GM21528 (cell line): ENCODE data around the gene DPP7.
"Not testable (repeated sequence)": the region's sequence is repeated elsewhere in the genome, so short reads cannot be mapped to it uniquely, and the experiment has no call there.

Experiments
- ATAC-seq: cut with Tn5 transposase; IDR thresholded peaks from one replicate; pipeline ENCODE4 v1.9.1; 2021; ENCODE audit warnings: mild to moderate bottlenecking, moderate library complexity; ENCODE audit not compliant: unreplicated experiment, low FRiP score

DPP7 gene

DNA sequence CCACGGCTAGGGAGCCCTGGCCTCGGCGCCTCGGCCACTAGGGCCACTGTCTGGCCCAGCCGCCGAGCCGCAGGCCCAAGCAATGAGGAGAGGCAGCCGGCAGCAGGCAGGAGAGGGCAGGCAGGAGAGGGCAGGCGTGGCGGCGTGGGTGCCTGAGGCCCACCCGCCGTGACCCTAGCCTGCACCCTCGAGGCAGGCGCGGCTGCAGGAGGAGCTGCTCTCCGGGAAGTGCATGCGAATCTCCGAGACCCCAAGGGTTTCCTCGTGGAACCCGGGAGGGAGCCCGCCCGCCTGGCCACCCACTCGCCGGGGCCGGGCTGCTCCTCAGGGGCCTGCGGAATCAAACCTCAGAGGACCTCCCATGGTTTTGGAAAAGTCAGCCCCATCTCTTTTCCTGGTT is 33.7 kb upstream of the DPP7 start:
- no peak for ATAC-seq

DNA sequence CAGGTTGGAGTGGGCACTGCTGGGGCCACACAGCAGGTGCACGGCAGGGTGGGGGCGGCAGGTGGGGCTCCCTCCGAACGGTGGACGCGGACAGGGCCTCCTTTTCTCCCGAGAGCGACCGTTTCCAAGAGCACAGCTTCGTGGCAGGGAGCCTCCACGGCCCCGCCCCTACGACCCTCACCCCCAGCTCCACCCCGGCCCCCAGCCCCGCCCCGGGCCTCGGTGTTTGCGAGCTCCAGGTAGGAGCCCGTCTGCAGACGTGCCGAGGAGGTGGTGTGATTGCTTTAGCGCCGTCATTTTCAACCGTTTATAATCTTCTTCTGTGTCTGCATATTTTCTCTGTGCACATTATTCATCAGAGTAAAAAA is 33.2 kb upstream of the DPP7 start:
- ATAC-seq = no peak

DNA sequence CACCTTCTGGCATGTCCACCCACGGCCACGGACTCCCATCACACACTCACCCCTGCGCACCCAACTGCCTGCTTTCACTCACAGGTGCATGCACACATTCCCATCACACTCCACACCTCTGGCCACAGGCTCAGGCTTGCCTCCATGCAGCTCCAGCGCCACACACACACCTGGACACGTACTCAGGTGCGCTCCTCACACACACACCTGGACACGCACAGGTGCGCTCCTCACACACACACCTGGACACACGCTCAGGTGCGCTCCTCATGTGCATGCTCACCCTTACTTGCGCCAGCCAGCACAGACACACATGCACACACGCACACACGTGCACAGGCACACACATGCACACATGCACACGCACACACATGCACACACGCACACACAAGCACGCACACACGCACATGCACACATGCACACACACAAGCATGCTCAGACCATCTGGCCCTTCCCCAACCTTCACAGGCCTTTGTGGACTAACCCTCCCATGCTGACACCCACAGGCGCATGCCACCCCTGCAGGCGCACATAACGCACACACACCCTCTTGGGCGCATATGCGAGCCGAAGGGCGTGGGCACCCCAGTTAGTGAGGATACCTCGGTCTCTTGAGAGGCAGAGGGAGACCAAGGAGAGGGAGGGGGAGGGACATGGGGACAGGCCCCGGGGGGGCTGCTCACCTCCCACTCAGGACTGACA is 32.7 kb upstream of the DPP7 start:
- ATAC-seq = no peak

DNA sequence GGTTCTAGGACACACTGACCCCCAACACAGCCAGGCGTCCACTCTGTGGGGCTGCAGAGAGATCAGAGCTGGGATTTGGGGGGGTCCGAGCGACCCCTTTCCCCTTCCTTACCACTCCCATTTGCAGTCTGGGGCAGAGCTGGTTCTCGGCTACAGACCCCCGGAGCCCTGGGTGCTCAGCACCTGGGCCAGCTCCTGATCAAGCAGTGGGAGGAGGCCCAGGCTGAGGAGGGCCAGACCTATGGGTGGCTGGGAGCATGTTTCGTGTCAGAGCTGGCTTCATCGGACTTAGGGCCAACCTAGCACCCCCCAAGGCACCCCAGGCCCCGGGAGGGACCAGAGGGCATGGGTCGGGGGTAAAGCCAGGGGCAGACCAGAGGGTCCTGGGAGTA is 32.0 kb upstream of the DPP7 start:
- no peak for ATAC-seq

DNA sequence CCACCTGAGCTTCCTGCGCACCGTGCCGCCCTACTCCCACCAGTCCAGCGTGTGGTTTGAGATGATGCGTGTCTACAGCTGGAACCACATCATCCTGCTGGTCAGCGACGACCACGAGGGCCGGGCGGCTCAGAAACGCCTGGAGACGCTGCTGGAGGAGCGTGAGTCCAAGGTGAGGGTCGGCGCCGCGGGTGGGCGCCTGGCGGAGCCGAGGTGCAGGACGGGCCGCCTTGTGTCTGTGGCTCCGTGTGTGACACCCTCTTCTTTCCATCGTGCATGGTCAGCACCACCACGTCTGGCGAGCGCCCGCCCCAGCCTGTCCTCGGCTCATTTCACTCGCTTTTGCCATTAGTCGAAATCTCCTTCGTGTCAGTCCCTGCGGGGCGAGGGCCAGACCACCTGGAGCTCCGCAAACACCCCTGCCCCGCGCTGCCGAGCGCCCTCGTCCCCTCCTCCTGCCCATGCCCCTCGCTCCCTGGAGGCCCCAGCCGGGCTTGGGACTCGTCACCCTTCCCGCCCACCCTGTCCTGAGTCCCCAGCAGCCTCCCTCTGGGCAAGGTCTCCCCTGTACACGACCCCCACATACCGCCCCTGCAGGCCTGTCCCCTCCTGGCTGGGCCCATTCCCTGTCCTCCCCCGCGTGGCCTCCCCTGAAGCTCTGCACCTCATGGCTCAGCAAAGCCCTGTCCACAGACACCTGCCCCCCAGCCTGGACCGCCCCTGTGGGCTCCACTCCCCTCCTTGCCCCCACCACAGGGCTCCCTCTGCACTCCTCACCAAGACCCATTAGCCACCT is 31.4 kb upstream of the DPP7 start:
- ATAC-seq = no peak

DNA sequence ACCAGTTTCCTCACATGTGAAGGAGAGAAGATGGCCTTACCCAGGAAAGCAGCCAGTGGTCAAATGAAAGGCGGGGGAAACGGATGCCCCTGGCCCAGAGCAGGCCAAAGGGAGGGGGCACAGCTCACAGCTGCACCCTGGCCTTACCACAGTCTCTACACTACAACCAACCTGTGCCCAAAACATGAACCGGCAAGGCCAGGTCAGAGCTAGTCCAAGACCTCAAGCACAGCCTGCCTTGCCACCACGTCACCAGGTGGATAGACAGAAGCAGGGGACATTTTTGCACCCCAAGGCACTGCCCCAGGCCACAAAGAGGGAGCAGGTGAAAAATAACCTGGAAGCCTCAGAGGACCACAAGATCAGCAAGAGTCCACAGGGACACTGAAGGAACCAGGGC is 28.9 kb upstream of the DPP7 start:
- no peak for ATAC-seq

DNA sequence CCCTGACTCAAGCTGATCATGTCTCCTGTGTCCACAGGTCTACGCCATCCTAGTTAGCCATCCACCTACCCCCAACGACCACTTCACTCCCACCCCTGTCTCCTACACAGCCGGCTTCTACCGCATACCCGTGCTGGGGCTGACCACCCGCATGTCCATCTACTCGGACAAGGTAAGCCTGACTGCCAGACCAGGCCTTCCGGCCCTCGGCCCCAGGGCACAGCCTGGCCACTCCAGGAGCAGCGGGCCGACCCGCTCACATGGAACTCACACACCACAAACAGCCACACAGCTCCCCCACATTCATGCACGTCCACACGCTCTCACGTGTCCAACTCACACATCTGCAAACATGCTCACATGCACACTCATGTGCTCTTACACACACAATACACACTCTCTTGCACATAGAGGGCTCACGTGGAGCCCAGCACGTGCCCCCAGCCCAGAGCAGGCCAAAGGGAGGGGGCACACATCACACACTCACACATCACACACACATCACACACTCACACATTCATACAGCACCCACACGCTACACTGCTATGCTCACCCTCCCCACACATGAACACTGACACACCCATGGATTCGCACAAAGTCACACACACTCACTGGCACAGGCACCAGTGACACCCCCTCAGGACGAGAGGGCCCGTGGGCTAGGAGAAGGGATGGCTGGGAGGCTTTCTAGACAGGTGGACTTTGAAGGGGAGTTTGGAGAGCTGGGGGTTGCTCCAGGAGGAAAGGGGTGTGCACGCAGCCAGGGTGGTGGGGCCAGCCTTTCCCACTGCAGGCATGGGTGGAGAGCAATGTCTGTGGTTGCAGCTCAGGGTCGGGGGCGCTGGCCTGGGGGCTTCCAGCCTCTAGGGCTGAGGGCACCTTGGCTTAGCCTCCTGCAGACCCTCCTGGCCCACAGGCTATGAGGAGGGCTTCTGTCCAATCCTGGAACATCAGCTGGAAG is 27.7 kb upstream of the DPP7 start:
- no peak for ATAC-seq

DNA sequence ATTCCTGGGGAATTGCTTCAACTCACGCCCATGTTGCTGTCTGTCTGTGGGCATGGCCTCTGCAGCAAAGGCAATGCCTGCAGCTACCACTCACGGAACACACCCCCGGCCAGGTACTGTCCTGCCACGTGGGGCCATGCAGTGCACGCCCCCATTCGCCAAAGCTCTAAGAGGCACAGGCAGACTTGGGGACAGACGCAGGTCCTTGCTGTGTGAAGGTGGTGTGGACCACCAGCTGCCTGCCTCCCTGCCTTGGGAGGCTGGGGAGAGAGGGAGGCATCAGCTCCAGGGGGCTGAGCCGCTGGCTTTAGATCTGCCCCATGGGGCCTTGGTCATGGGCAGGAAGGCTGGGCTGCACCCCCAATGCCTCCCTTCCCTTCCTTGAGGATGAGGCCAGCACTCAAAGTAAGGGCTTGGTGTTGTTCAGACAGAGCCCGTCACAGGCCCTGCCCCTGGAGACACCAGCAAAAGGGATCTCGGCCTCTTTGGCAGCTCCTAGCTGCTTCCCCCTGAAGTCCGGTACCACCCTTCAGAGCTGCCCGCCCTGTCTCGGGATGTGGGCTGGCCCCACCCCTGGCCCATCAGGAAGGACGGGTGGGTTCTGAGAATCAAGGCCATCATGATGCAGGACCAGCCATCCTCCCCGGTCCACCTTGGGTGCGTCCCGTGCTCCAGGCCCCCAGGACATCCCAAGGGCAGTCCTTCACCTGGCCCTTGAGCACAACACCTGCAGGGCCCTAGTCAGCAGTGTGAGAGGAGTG is 26.7 kb upstream of the DPP7 start:
- no peak for ATAC-seq

DNA sequence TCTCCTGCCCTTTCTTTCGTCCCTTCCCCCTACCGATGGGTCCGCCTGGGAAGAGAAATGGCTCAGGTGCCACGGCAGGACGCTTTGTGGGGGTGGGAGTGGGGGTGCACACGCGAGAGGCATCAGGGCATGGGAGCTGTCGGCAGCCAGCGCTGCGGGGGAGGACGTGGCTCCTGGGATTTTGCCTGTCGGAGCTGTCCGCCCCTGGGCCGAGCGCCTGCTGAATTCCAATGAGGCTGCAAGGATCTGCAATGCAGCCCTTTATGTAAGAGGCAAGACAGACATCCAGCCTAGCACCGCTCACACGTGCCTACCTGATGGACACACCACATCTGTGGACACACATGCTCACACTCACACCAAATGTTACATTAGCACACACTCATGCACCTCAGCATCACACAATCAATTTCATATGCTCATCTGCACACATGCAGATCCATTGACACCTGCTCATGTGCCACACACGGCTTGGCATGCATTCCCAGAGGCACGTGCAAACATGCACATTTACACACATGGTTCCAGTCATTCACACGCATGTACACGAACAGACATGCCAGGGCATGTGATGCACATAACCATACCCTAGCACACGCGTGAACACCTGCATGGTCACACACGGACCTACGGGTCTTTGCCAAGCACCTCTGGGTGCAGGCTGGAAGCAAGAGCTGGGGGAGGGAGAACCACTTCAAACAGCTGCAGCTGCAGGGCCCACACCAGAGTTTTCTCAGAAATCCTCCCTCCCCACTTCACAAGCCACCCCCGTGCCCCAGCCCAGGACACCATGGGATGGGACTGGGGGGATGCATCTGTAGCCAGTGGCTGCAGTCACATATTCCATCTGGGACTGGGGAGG is 25.8 kb upstream of the DPP7 start:
- no peak for ATAC-seq

DNA sequence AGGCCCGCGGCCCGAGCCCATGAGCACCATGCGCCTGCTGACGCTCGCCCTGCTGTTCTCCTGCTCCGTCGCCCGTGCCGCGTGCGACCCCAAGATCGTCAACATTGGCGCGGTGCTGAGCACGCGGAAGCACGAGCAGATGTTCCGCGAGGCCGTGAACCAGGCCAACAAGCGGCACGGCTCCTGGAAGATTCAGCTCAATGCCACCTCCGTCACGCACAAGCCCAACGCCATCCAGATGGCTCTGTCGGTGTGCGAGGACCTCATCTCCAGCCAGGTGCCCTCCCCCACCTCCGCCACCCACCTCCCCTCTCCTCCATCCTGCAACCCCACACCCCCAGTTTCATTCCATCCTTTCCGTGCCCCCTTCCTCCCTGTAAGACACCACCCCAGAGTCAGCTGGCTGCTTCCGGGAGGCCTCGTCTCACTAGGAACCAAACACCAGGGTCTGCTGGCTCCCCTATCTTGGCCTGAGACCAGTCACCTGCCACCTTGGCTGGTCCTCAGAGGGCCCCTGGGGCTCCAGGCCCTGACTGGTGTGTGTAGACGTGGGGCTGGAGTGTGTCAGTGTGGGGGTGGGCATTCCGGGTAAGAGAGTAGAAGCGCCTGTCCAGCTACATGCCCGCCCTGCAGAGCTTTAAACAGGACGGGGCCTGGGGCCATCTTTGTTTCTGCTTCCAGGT is 25.1 kb upstream of the DPP7 start:
- no peak for ATAC-seq

DNA sequence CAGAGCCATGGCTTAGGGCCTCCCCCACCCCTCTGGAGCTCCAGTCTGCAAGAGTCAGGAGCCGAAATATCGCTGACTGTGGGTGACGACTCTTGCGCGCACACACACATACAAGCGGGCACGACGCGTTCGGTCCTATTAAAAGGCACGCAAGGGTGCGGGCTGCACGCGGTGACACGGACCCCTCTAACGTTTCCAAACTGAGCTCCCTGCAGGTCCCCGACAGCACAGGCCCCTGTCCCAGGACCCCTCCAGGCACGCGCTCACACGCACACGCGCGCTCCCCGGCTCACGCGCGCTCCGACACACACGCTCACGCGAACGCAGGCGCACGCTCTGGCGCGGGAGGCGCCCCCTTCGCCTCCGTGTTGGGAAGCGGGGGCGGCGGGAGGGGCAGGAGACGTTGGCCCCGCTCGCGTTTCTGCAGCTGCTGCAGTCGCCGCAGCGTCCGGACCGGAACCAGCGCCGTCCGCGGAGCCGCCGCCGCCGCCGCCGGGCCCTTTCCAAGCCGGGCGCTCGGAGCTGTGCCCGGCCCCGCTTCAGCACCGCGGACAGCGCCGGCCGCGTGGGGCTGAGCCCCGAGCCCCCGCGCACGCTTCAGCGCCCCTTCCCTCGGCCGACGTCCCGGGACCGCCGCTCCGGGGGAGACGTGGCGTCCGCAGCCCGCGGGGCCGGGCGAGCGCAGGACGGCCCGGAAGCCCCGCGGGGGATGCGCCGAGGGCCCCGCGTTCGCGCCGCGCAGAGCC is 24.4 kb upstream of the DPP7 start, which contains the start of gene GRIN1:
Gene GRIN1 (plus strand): TSS at position 433 of the 746 bp plus-strand sequence. CDS start 333 bp downstream, outside the sequence.
- no peak for ATAC-seq

DNA sequence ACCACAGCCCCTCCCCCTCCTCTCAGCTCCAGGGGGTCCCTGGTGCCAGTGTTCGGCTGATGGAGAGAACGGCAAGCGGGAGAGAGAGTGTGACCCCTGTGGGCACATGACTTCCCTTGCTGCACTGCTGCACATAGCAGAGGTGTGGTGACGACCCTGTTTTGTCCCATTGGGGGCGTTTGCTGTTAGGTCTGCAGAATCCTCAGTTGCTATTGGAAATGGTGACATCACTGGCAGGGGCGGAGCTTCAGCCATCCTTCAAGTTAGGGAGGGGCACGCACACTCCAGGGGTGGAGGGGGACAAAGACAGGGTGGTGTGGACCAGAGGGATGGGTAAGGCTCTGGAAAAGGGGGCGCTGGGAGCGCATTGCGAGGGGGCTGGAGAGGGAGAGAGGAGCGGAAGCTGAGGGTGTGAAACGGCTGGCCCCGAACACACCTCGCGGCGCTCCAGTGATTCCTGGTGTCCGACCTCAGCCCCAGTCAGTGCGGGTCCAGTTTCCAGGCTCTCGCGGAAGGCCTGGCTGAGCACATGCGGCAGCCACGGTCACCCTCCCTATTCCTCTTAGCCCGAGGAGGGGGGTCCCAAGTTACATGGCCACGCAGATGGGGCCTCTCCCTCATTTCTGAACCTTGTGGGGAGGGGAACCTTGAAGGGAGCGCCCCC is 23.7 kb upstream of the DPP7 start:
- ATAC-seq = no peak

DNA sequence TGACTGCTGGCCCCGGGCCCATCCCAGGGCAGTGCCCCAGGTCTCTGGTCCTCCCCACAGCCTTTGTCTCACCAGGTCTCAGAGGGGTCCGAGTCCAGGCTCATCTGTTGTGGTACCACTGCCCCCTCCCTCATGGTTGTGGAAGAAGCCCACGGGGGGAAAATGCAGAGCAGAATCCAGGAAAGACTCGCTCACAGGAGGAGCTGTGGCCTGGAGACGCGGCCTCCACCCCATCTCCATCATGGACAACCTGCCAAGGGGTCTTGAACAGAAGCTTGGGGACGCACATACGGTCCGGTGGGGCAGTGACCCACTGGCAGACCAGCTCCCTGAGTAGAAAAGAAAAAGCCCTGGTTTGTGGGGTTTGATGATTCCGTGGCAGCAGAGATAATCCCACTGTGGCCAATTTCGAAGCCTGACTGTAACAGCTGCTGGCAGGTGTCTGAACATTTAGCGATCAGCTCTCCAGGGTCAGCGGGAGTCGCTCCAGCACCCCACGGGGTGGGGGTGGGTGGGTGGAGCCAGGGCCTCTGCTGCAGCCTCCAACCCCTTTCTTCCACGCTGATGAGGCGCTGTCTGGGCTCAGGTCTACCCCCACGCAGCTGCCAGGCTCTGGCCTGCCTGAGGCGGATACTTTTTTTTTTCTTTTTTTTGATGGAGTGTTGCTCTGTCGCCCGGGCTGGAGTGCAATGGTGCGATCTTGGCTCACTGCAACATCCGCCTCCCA is 22.5 kb upstream of the DPP7 start:
- ATAC-seq = no peak

DNA sequence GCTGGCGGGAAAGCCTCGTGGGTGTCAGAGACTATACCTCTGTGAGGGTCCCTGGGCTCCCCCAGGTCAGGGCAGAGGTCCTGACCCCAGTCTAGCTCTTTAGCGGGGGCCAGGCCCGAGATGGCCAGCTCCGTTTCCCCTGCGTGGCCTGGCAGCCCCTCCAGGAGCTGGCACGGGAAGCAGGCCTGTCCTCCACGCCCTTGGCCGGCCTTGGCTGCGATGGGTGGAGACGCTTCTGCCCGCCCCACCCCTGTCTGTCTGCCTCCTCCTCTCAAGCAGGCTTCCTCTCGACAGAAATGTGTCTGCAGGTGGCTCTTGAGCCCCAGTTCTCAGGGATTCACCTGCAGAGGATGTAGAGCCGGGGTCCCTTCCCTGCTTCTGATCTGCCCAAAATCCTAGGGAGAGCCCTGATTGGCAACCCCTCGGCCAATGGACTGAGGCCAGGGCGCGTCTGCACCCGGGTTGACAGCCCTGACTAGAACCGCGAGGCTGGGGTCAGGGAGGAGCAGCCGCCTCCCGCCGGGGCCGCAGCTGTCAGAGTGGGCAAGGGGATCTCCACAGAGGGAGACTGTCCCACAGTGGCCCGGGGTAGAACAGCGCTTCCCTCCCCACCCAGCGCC is 21.8 kb upstream of the DPP7 start:
- ATAC-seq = no peak

DNA sequence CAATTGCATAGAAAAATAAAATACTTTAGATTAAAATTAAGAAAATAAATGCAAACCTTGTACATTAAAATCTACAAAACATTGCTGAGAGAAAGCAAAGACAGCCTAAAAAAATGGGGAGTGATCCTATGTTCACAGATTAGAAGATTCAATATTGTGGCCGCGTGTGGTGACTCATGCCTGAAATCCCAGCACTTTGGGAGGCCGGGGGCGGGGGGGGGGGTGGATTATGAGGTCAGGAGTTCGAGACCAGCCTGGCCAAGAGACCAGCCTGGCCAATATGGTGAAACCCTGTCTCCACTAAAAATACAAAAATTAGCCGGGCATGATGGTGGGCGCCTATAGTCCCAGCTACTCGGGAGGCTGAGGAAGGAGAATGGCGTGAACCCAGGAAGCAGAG is 20.6 kb upstream of the DPP7 start:
- not testable (repeated sequence) for ATAC-seq

DNA sequence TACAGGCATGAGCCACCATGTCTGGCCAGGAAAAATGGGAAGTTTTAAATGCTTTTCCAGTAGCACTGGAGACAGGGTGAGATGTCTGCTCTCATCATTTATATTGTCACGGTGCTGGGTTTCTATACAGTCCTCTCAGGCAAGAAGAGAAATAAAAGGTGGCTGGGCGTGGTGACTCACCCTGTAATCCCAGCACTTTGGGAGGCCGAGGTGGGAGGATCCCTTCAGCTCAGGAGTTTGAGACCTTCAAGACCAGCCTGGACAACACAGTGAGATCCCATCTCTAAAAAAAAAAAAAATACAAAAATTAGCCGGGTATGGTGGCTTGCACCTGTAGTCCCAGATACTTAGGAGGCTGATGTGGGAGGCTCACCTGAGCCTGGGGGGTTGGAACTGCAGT is 19.7 kb upstream of the DPP7 start:
- no peak for ATAC-seq
